ENCODE results near the gene STAU1. TPM values are rescaled to one million over a fixed set of nuclear protein-coding genes. Genes with fewer than 3 reads are reported as not detected.
A peak's percentile ranks its signal among the peaks of the same experiment; 100 is the strongest.

Gene STAU1
- polyA plus RNA-seq, 1 donor (not counting 4 experiments of a cell fraction or from before 2014, with no cell fraction given): 55.3 TPM

- H2AFZ ChIP-seq (ENCODE audit: control insufficient read depth, low read length): peak overlapping the region; percentile 73
- H3K4me1 ChIP-seq (ENCODE audit: control insufficient read depth, extremely low read depth, insufficient read depth, low read length): peaks cover 11% of the 10 kb centered on the region
- H3K4me3 ChIP-seq (ENCODE audit: control insufficient read depth in 2 of 3, extremely low read depth in 1 of 3, insufficient read depth in 2 of 3, low read depth in 1 of 3, low read length in 3 of 3): no peak overlapping the region
- TF ChIP-seq EZH2 (IDR thresholded peaks at IDR 0.05; ENCODE audit: low read length): no peak
- TF ChIP-seq CTCF (optimal IDR thresholded peaks at IDR 0.05 in 1 of 3, IDR thresholded peaks at IDR 0.05 in 1 of 3, conservative IDR thresholded peaks at IDR 0.05 in 1 of 3; ENCODE audit: extremely low read depth in 1 of 3, insufficient read depth in 2 of 3, low read length in 3 of 3): peak; percentile 84 to 92 (median 89)
- H3K9ac ChIP-seq (ENCODE audit: control insufficient read depth, extremely low read depth, insufficient read depth, low read length): no peak overlapping the region
- no peaks in the 10 kb centered on the region for H3K9me1 ChIP-seq (ENCODE audit: control insufficient read depth, extremely low read depth, insufficient read depth, low read length)
- peak overlapping the region; percentile 61 for H3K4me2 ChIP-seq (ENCODE audit: control insufficient read depth, extremely low read depth, insufficient read depth, low read depth, low read length)
- FAIRE-seq (peak; percentile 83), DNase-seq (ENCODE audit: low read depth, low spot score) (peak; percentile 90)
- no peaks in the 10 kb centered on the region for H4K20me1 ChIP-seq (ENCODE audit: control insufficient read depth, extremely low read depth, insufficient read depth, low read length)
- H3K36me3 ChIP-seq (ENCODE audit: control insufficient read depth in 2 of 2, extremely low read depth in 1 of 2, insufficient read depth in 2 of 2, low read length in 2 of 2): peaks cover 6 to 7% of the 10 kb centered on the region in 2 experiments
- H3K79me2 ChIP-seq (ENCODE audit: control insufficient read depth, insufficient read depth, low read length): peaks cover 23% of the 10 kb centered on the region
- no peak overlapping the region for H3K27ac ChIP-seq (ENCODE audit: control insufficient read depth, insufficient read depth, low read length)
- H3K27me3 ChIP-seq (ENCODE audit: control insufficient read depth, extremely low read depth, insufficient read depth, low read length): no peaks in the 10 kb centered on the region
- H3K9me3 ChIP-seq (ENCODE audit: control insufficient read depth, low read depth, low read length): no peaks in the 10 kb centered on the region
- dilution Hi-C loops (cut with MboI; ENCODE audit: extremely low pct_ligation_motif_present, low sequenced_read_pairs): no loop called here
These were observed 29.0 kb upstream of the STAU1 start for GRCh38 chr20:49216991-49217578.

GRCh38 chr20:49215232-49215631, 27.1 kb upstream of the STAU1 start:
- peaks cover 10% of the 10 kb centered on the region for H3K79me2 ChIP-seq (ENCODE audit: control insufficient read depth, insufficient read depth, low read length)
- DNase-seq (ENCODE audit: low read depth, low spot score) (no peak), FAIRE-seq (no peak)
- no peaks in the 10 kb centered on the region for H3K9me1 ChIP-seq (ENCODE audit: control insufficient read depth, extremely low read depth, insufficient read depth, low read length)
- H2AFZ ChIP-seq (ENCODE audit: control insufficient read depth, low read length): no peak overlapping the region
- H3K4me3 ChIP-seq (ENCODE audit: control insufficient read depth in 2 of 3, extremely low read depth in 1 of 3, insufficient read depth in 2 of 3, low read depth in 1 of 3, low read length in 3 of 3): no peak overlapping the region
- H3K9ac ChIP-seq (ENCODE audit: control insufficient read depth, extremely low read depth, insufficient read depth, low read length): no peak overlapping the region
- dilution Hi-C loops (cut with MboI; ENCODE audit: extremely low pct_ligation_motif_present, low sequenced_read_pairs): no loop called here
- no peaks in the 10 kb centered on the region for H3K9me3 ChIP-seq (ENCODE audit: control insufficient read depth, low read depth, low read length)
- TF ChIP-seq CTCF (optimal IDR thresholded peaks at IDR 0.05 in 1 of 3, IDR thresholded peaks at IDR 0.05 in 1 of 3, conservative IDR thresholded peaks at IDR 0.05 in 1 of 3; ENCODE audit: extremely low read depth in 1 of 3, insufficient read depth in 2 of 3, low read length in 3 of 3): no peak
- TF ChIP-seq EZH2 (IDR thresholded peaks at IDR 0.05; ENCODE audit: low read length): no peak
- no peak overlapping the region for H3K27ac ChIP-seq (ENCODE audit: control insufficient read depth, insufficient read depth, low read length)
- H3K27me3 ChIP-seq (ENCODE audit: control insufficient read depth, extremely low read depth, insufficient read depth, low read length): no peaks in the 10 kb centered on the region
- H3K36me3 ChIP-seq (ENCODE audit: control insufficient read depth in 2 of 2, extremely low read depth in 1 of 2, insufficient read depth in 2 of 2, low read length in 2 of 2): no peaks in the 10 kb centered on the region
- H3K4me1 ChIP-seq (ENCODE audit: control insufficient read depth, extremely low read depth, insufficient read depth, low read length): peaks cover 6% of the 10 kb centered on the region
- H3K4me2 ChIP-seq (ENCODE audit: control insufficient read depth, extremely low read depth, insufficient read depth, low read depth, low read length): no peak overlapping the region
- H4K20me1 ChIP-seq (ENCODE audit: control insufficient read depth, extremely low read depth, insufficient read depth, low read length): no peaks in the 10 kb centered on the region
